SJCRH30 (cell line): ENCODE data around the gene ZNF423. TPM values are rescaled to one million over a fixed set of nuclear protein-coding genes. Genes with fewer than 3 reads are reported as not detected.
A peak's percentile ranks its signal among the peaks of the same experiment; 100 is the strongest.

ENCODE experiments used
- DNase-seq, 2 experiments: peaks; one replicate each; pipeline ENCODE4 v3.0.0-alpha.2; 2015 to 2020
- H3K27ac ChIP-seq: fragments of 250-450 bp; sonication (Bioruptor Pico); 2 replicates; pipeline ENCODE4 v1.5.1; 2020; ENCODE audit warnings: mild to moderate bottlenecking, moderate library complexity
- H3K27me3 ChIP-seq: fragments of 250-450 bp; sonication (Bioruptor Pico); 2 replicates; pipeline ENCODE4 v1.5.1; 2020; ENCODE audit warnings: mild to moderate bottlenecking, moderate library complexity
- H3K36me3 ChIP-seq: fragments of 250-450 bp; sonication (Bioruptor Pico); 2 replicates; pipeline ENCODE4 v1.5.1; 2020; ENCODE audit warnings: mild to moderate bottlenecking, moderate library complexity
- H3K4me1 ChIP-seq: fragments of 250-450 bp; sonication (Bioruptor Pico); 2 replicates; pipeline ENCODE4 v1.5.1; 2020; ENCODE audit warnings: mild to moderate bottlenecking, moderate library complexity
- H3K4me3 ChIP-seq: fragments of 250-450 bp; sonication (Bioruptor Pico); 2 replicates; pipeline ENCODE4 v1.5.1; 2020; ENCODE audit warnings: mild to moderate bottlenecking, moderate library complexity
- H3K9me3 ChIP-seq: fragments of 250-450 bp; sonication (Bioruptor Pico); replicated peaks from 2 replicates; pipeline ENCODE4 v1.5.1; 2020; ENCODE audit warnings: mild to moderate bottlenecking, moderate library complexity
- total RNA-seq: library from RNA; depleted of rRNA; stranded (reverse); fragments of >200 nt; shearing (Covaris generic); gene quantifications from 2 replicates; pipeline ENCODE4 v1.2.3, GENCODE V29; 2014

ZNF423 gene
- total RNA-seq, 1 experiment from 2014 or later = 7.9 TPM

DNA sequence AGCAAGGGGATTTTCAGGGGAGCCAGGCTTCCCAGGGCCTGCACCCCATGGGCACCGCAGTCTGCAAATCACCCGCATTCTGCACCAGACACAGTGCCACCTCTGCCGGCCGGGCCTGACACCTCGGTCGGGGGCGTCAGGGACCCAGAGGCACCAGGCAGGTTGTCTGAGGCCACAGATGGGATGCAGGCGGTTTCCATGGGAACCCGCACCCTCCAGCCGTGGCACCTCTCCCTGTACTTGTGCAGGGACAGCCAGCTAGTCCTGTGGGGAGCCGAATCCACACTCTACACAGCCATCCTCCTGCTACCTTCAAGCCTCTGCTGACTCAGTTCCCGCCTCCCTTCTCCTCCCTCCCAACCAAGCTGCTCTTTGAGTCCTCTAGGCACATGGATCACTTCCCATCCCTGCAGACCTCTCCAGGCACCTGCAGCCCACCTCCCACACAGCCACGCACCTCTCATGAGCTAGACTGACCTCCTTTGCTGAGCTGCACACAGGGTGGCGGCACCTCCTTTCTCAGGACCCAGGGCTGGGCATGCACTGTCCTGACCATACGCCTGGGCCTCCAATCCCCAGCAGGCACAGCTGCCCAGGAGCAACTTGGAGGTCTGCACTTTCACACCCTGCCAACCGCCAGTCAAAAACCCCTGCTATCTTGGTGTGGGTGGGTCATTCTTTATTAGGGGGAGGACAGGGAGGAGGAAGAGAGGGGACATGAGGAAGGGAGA lies 362.9 kb downstream of the ZNF423 start:
- H3K9me3 ChIP-seq = no peaks in the 10 kb centered on the region
- H3K27ac ChIP-seq = no peak overlapping the region
- H3K27me3 ChIP-seq = no peaks in the 10 kb centered on the region
- DNase-seq = no peak
- H3K4me3 ChIP-seq = no peak overlapping the region
- H3K36me3 ChIP-seq = no peaks in the 10 kb centered on the region
- H3K4me1 ChIP-seq = no peaks in the 10 kb centered on the region; the same call in 1 of the 2 replicates

DNA sequence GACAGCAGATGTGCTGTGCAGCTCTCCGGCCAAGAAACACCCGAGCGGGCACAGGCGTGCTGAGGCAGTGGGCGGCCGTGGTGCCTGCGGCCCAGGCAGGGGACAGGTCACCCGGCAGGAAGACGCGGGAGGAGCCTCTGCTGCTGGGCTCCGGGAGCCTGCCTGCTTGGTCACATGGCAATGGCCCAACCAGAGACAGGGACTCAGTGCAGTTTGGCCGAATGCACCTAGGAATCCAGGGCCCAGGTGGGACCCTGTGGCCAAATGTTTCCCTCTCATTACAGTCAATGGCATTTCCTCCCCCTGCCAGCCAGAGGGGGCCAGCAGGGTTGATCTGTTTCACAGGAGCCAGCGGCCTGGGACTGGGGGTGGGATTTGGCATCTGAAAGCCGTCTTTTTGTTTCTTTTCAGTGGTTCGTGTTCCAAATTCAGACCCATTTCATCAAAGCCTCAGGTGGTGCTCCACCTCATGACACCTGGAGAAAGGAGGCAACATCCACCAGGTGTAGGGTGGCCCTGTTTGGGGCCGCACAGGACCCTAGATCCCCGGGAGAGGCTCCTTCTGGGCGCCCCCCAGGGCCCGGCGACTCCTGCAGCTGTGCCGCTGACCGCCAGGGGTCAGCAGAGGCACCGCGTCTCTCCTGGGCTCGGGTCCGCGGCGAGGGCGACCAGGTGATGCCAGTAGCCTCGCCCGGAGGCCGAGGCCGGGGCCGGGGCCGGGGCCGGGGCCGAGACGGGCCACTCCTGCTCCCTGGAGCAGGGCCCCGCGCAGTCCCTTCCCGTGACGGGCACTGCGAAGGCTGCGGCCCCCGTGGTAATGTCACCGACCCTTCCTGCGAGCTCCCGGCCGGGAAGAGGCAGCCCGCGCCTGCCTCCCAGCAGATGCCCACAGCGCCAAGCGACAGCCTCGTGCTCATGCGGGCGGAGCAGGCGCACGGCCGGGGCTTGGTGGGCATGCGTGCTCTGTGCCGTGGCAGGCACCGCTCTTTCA lies 363.8 kb downstream of the ZNF423 start:
- Histone ChIP-seq H3K27ac (no peak overlapping the region; the same call in 1 of the 2 replicates), H3K4me3 (peak overlapping the region; percentile 46), H3K36me3 (no peaks in the 10 kb centered on the region), H3K4me1 (no peaks in the 10 kb centered on the region; the same call in 1 of the 2 replicates), H3K9me3 (no peaks in the 10 kb centered on the region), H3K27me3 (no peaks in the 10 kb centered on the region)
- DNase-seq = peak; percentile 50 to 74

- Histone ChIP-seq H3K27ac (no peak overlapping the region), H3K9me3 (no peaks in the 10 kb centered on the region), H3K4me3 (no peak overlapping the region), H3K4me1 (no peaks in the 10 kb centered on the region; the same call in 1 of the 2 replicates), H3K27me3 (no peaks in the 10 kb centered on the region), H3K36me3 (no peaks in the 10 kb centered on the region)
- no peak for DNase-seq
These were observed 364.7 kb downstream of the ZNF423 start for GRCh38 chr16:49491106-49491670.

DNA sequence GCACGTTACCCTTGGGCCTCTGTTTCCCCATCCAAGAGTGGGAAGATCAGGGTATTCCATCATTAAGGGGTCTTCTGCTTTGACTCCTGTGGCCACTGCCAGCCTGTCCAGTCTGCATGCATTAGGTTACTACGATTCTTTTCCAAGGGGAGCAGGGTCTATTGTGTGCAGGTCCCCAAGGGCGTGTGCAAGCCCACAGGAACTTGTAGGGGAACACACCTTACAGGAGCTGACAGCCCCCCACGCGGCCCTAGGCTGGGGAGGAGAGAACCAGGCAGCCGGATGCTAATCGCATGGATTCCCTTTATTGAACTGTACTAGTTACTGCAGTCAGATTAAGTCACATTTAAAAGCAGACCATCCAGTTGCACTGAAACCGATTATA lies 365.6 kb downstream of the ZNF423 start:
- Histone ChIP-seq H3K4me3 (no peak overlapping the region), H3K27me3 (no peaks in the 10 kb centered on the region), H3K9me3 (no peaks in the 10 kb centered on the region), H3K36me3 (no peaks in the 10 kb centered on the region), H3K4me1 (no peaks in the 10 kb centered on the region; the same call in 1 of the 2 replicates), H3K27ac (no peak overlapping the region)
- no peak for DNase-seq

GRCh38 chr16:49489686-49490320 lies 366.1 kb downstream of the ZNF423 start:
- no peaks in the 10 kb centered on the region for H3K36me3 ChIP-seq
- H3K27me3 ChIP-seq = no peaks in the 10 kb centered on the region
- H3K4me1 ChIP-seq = no peaks in the 10 kb centered on the region; the same call in 1 of the 2 replicates
- H3K9me3 ChIP-seq = no peaks in the 10 kb centered on the region
- no peak overlapping the region for H3K27ac ChIP-seq
- H3K4me3 ChIP-seq = no peak overlapping the region
- no peak for DNase-seq

GRCh38 chr16:49488740-49489525 lies 367.0 kb downstream of the ZNF423 start:
- Histone ChIP-seq H3K27ac (no peak overlapping the region), H3K9me3 (no peaks in the 10 kb centered on the region), H3K4me3 (no peak overlapping the region), H3K36me3 (no peaks in the 10 kb centered on the region), H3K27me3 (no peaks in the 10 kb centered on the region), H3K4me1 (peaks cover under 1% of the 10 kb centered on the region; the same call in 1 of the 2 replicates)
- DNase-seq = no peak

- DNase-seq = no peak
- H3K36me3 ChIP-seq = no peaks in the 10 kb centered on the region
- no peaks in the 10 kb centered on the region for H3K27me3 ChIP-seq
- H3K4me1 ChIP-seq = peaks cover 3% of the 10 kb centered on the region; the same call in 1 of the 2 replicates
- no peak overlapping the region for H3K27ac ChIP-seq
- no peaks in the 10 kb centered on the region for H3K9me3 ChIP-seq
- H3K4me3 ChIP-seq = no peak overlapping the region
These were observed 367.6 kb downstream of the ZNF423 start for GRCh38 chr16:49488336-49488735.

DNA sequence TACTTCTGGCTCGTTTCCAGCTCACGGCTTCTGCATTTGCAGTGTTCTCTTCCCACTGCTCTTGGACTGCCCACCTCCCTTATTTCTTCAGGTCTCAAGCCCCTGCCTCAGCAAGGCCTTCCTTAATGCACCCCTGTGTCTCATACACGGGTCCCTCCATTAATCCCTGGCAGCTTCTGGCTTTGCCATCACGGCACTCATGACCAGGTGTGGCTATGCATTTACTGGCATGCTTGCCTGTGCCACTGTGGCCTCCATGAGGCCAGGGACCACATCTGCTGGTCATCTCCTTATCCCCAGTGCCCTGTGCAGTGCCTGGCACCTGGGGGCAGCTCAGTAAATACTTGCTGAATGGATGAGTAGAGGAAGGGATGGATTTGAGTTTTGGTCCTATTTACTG lies 368.2 kb downstream of the ZNF423 start:
- Histone ChIP-seq H3K36me3 (no peaks in the 10 kb centered on the region), H3K27me3 (no peaks in the 10 kb centered on the region), H3K4me1 (peaks cover 3% of the 10 kb centered on the region; the same call in 1 of the 2 replicates), H3K27ac (no peak overlapping the region), H3K9me3 (no peaks in the 10 kb centered on the region), H3K4me3 (no peak overlapping the region)
- no peak for DNase-seq

DNA sequence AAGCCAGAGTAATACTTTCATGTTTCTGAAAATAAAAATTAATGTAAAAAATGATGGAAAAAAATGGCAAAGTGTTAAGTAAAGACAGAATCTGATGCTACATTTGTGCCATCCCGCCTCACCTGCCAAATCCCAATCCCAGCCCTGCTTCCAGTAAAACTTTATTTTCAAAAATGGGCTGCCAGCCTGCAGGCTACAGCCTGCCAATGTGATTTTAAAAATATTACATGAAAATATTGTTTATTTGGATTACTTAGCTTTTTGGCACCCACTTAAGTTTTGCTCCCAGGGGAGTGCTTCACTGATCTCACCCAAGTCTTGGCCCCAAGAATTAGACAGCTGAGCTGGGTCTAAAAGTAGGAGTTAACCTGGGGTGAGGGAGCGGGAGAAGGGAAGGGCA lies 369.5 kb downstream of the ZNF423 start:
- H3K36me3 ChIP-seq = no peaks in the 10 kb centered on the region
- H3K4me3 ChIP-seq = no peak overlapping the region
- no peak overlapping the region for H3K27ac ChIP-seq
- H3K9me3 ChIP-seq = no peaks in the 10 kb centered on the region
- H3K4me1 ChIP-seq = peaks cover 3% of the 10 kb centered on the region; the same call in 1 of the 2 replicates
- H3K27me3 ChIP-seq = no peaks in the 10 kb centered on the region; the same call in 1 of the 2 replicates
- no peak for DNase-seq

DNA sequence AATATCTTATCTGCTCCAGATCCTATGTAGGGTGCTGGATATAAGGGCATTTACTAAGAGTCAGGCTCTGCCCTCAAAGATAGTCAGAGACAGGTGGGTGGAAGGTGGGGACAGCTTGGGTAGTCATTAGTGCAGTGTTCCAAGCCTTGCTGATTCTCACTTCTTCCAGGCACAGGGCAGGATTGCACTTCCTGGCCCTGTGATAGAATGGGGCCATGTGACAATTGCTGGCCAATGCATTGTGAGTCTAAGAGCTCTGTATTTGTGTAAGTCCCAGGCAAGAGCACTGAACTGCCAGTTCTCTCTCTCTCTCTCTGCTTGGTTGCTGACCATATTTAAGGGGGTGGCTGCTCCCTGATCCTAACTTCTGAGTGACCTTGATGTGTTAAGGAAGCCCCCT lies 370.2 kb downstream of the ZNF423 start:
- H3K27ac ChIP-seq = no peak overlapping the region
- peak in 1 of 2 experiments; percentile 17 for DNase-seq
- no peaks in the 10 kb centered on the region for H3K36me3 ChIP-seq
- peaks cover 3% of the 10 kb centered on the region; the same call in 1 of the 2 replicates for H3K4me1 ChIP-seq
- no peak overlapping the region for H3K4me3 ChIP-seq
- H3K27me3 ChIP-seq = peaks cover 3% of the 10 kb centered on the region; the same call in 1 of the 2 replicates
- H3K9me3 ChIP-seq = no peaks in the 10 kb centered on the region

GRCh38 chr16:49484936-49485335 lies 371.0 kb downstream of the ZNF423 start:
- H3K4me3 ChIP-seq = no peak overlapping the region
- H3K9me3 ChIP-seq = no peaks in the 10 kb centered on the region
- no peak for DNase-seq
- H3K4me1 ChIP-seq = peaks cover 3% of the 10 kb centered on the region; the same call in 1 of the 2 replicates
- no peaks in the 10 kb centered on the region for H3K36me3 ChIP-seq
- H3K27ac ChIP-seq = no peak overlapping the region
- peaks cover 3% of the 10 kb centered on the region; the same call in 1 of the 2 replicates for H3K27me3 ChIP-seq

DNA sequence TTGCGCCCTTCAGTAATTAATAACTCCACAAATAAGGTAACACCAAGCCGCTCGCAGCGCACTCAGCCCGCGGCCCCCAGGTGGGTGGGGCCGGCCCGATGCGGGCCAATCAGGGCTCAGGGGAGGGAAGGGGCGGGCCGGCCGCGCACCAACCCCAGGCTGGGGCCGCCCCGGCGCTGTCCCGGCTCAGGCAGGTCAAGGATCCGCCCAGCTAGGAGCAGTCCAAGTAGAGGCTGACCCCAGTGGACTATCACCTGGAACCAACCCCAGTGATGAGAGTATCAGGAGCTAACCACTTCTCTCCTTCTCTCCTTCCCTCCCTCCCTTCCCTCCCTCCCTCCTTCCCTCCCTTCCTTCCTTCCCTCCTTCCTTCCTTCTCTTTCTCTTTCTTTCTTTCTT lies 371.5 kb downstream of the ZNF423 start:
- peaks cover 3% of the 10 kb centered on the region; the same call in 1 of the 2 replicates for H3K27me3 ChIP-seq
- H3K27ac ChIP-seq = no peak overlapping the region
- H3K4me1 ChIP-seq = peaks cover 3% of the 10 kb centered on the region; the same call in 1 of the 2 replicates
- peak; percentile 50 to 65 for DNase-seq
- H3K9me3 ChIP-seq = no peaks in the 10 kb centered on the region
- no peaks in the 10 kb centered on the region for H3K36me3 ChIP-seq
- H3K4me3 ChIP-seq = peak overlapping the region; percentile 23

DNA sequence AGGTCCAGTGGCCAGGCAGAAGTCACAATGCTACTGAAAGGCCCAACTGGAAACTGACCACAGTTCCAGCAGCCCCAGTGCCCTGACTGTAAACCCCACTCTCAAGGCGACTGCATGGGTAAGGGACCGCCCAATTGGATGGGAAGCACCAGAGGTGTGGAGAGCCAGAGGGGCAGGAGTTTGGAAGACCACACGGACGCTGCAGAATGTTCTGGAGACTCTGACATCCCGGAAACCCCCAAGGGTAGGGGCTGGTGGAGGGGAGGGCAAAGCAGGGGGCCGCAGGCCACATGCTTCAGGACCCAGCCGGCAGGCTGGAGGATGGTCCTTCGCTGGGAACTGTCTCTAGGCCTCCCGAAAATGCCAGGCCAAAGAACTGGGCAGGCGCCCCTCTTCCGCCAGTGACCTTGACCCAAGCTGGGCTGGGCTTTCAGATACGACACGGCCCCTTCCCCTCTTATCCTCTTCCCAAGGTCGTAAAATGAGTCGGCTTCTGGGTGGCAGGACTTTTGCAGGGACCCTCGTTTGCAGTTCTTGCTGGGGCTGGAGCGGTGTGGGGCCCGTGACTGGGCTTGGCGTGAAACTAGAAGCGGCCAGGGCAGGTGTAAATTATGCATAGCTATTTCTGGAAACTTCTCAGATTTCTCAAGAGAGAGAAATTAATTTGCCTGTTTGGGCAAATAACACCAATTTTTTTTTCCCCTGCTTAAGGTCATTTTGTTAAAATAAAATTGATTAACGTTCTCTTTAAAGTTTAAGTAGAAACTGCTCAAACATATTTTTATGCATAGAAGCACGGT lies 372.1 kb downstream of the ZNF423 start:
- Histone ChIP-seq H3K27me3 (peaks cover 3% of the 10 kb centered on the region; the same call in 1 of the 2 replicates), H3K27ac (no peak overlapping the region), H3K4me1 (peaks cover 3% of the 10 kb centered on the region; the same call in 1 of the 2 replicates), H3K4me3 (peak overlapping the region; percentile 23), H3K36me3 (no peaks in the 10 kb centered on the region), H3K9me3 (no peaks in the 10 kb centered on the region)
- no peak for DNase-seq
